HEK293 (cell line): ENCODE measurements around the gene CKM.
A peak's percentile ranks its signal among the peaks of the same experiment; 100 is the strongest.
"Not testable (repeated sequence)": the region's sequence is repeated elsewhere in the genome, so short reads cannot be mapped to it uniquely, and the experiment has no call there.

Source experiments
- CTCF ChIA-PET: fragments of 350-600 bp; formaldehyde crosslinking; extraction: SDS; loops from one replicate; lab custom pipeline; 2021; ENCODE audit warnings: antibody characterized with exemption; lab: Yijun Ruan, JAX
- POLR2A ChIA-PET: fragments of 300-600 bp; formaldehyde crosslinking; extraction: SDS; loops from one replicate; lab custom pipeline; 2020; ENCODE audit warnings: antibody characterized with exemption, inconsistent platforms; lab: Yijun Ruan, JAX
- H3K27ac ChIP-seq: fragments of 200-500 bp; sonication (Bioruptor generic); 2 replicates; pipeline ENCODE4 v1.5.1; 2014; ENCODE audit warnings: low read depth, low read length, control low read depth, inconsistent platforms; ENCODE audit errors: extremely low read depth
- H3K36me3 ChIP-seq, 2 experiments: fragments of 200-500 bp in 1 of 2; sonication (Bioruptor generic) in 1 of 2; 1 replicate in 1 of 2; 2 replicates in 1 of 2; pipeline ENCODE4 v1.5.1; 2014 to 2017; ENCODE audit warnings: inconsistent platforms in 2 of 2, low read length in 2 of 2; ENCODE audit not compliant: control insufficient read depth in 2 of 2, insufficient read depth in 1 of 2
- H3K4me1 ChIP-seq: fragments of 200-500 bp; sonication (Bioruptor generic); 2 replicates; pipeline ENCODE4 v1.5.1; 2014; ENCODE audit warnings: mild to moderate bottlenecking, low read length, inconsistent platforms; ENCODE audit not compliant: control insufficient read depth, insufficient read depth
- H3K4me3 ChIP-seq: 2 replicates; pipeline ENCODE4 v1.5.1; 2011; ENCODE audit warnings: low read depth, mild to moderate bottlenecking, control low read depth, low read length, moderate library complexity
- H3K9me3 ChIP-seq: fragments of 200-500 bp; sonication (Bioruptor generic); 2 replicates; pipeline ENCODE4 v1.5.1; 2014; ENCODE audit warnings: low read depth, low read length, inconsistent platforms; ENCODE audit not compliant: control insufficient read depth, insufficient read depth
- ZFHX2 ChIP-seq: fragments of 450-650 bp; formaldehyde crosslinking; conservative IDR thresholded peaks from 2 replicates; pipeline ENCODE4 v1.5.1; 2016; ENCODE audit warnings: missing biosample characterization, missing genetic modification characterization
- ZFP3 ChIP-seq: fragments of 450-650 bp; formaldehyde crosslinking; IDR thresholded peaks from 2 replicates; pipeline ENCODE4 v1.5.1; 2016; ENCODE audit warnings: low read depth, missing biosample characterization, missing genetic modification characterization
- ZNF121 ChIP-seq: fragments of 450-650 bp; formaldehyde crosslinking; IDR thresholded peaks from 2 replicates; pipeline ENCODE4 v1.5.1; 2016; ENCODE audit warnings: missing biosample characterization, missing genetic modification characterization
- ZNF366 ChIP-seq: fragments of 450-650 bp; formaldehyde crosslinking; conservative IDR thresholded peaks from 2 replicates; pipeline ENCODE4 v1.5.1; 2016; ENCODE audit warnings: missing biosample characterization, missing genetic modification characterization
- ZNF501 ChIP-seq: fragments of 450-650 bp; formaldehyde crosslinking; IDR thresholded peaks from 2 replicates; pipeline ENCODE4 v1.5.1; 2016; ENCODE audit warnings: missing biosample characterization, missing genetic modification characterization
- ZNF549 ChIP-seq: fragments of 450-650 bp; IDR thresholded peaks from 2 replicates; pipeline ENCODE4 v1.5.1; 2018; ENCODE audit warnings: missing biosample characterization, missing genetic modification characterization, mild to moderate bottlenecking, inconsistent platforms, moderate library complexity
- ZNF776 ChIP-seq: fragments of 450-650 bp; formaldehyde crosslinking; IDR thresholded peaks from 2 replicates; pipeline ENCODE4 v1.5.0; 2017; ENCODE audit warnings: missing biosample characterization, missing genetic modification characterization, borderline replicate concordance
- ZNF791 ChIP-seq: fragments of 450-650 bp; formaldehyde crosslinking; IDR thresholded peaks from 2 replicates; pipeline ENCODE4 v1.5.1; 2016; ENCODE audit warnings: missing biosample characterization, missing genetic modification characterization
- TF ChIP-seq, protein P1 (sequence below): fragments of 450-650 bp; formaldehyde crosslinking; IDR thresholded peaks from 2 replicates; pipeline ENCODE4 v1.5.1; 2016; ENCODE audit warnings: missing biosample characterization, missing genetic modification characterization, borderline replicate concordance
- TF ChIP-seq, protein P2 (sequence below): fragments of 450-650 bp; formaldehyde crosslinking; IDR thresholded peaks from 2 replicates; pipeline ENCODE4 v1.5.1; 2017; ENCODE audit warnings: missing biosample characterization, missing genetic modification characterization

CKM gene

GRCh38 chr19:45336696-45337251 lies 14.1 kb upstream of the CKM start:
- CTCF ChIA-PET: interaction anchor here (0.6 to 2.8 kb wide), 3 partner anchors 17 to 433 kb away, joined by 3 to 15 read pairs (median 9); no protein-coding TSS in a partner anchor
- Histone ChIP-seq H3K27ac (no peak overlapping the region), H3K9me3 (no peaks in the 10 kb centered on the region), H3K4me1 (no peaks in the 10 kb centered on the region), H3K4me3 (no peak overlapping the region), H3K36me3 (no peaks in the 10 kb centered on the region)
- TF ChIP-seq ZFHX2 (tag by site-specific recombination): no peak
- TF ChIP-seq, protein P1, sequence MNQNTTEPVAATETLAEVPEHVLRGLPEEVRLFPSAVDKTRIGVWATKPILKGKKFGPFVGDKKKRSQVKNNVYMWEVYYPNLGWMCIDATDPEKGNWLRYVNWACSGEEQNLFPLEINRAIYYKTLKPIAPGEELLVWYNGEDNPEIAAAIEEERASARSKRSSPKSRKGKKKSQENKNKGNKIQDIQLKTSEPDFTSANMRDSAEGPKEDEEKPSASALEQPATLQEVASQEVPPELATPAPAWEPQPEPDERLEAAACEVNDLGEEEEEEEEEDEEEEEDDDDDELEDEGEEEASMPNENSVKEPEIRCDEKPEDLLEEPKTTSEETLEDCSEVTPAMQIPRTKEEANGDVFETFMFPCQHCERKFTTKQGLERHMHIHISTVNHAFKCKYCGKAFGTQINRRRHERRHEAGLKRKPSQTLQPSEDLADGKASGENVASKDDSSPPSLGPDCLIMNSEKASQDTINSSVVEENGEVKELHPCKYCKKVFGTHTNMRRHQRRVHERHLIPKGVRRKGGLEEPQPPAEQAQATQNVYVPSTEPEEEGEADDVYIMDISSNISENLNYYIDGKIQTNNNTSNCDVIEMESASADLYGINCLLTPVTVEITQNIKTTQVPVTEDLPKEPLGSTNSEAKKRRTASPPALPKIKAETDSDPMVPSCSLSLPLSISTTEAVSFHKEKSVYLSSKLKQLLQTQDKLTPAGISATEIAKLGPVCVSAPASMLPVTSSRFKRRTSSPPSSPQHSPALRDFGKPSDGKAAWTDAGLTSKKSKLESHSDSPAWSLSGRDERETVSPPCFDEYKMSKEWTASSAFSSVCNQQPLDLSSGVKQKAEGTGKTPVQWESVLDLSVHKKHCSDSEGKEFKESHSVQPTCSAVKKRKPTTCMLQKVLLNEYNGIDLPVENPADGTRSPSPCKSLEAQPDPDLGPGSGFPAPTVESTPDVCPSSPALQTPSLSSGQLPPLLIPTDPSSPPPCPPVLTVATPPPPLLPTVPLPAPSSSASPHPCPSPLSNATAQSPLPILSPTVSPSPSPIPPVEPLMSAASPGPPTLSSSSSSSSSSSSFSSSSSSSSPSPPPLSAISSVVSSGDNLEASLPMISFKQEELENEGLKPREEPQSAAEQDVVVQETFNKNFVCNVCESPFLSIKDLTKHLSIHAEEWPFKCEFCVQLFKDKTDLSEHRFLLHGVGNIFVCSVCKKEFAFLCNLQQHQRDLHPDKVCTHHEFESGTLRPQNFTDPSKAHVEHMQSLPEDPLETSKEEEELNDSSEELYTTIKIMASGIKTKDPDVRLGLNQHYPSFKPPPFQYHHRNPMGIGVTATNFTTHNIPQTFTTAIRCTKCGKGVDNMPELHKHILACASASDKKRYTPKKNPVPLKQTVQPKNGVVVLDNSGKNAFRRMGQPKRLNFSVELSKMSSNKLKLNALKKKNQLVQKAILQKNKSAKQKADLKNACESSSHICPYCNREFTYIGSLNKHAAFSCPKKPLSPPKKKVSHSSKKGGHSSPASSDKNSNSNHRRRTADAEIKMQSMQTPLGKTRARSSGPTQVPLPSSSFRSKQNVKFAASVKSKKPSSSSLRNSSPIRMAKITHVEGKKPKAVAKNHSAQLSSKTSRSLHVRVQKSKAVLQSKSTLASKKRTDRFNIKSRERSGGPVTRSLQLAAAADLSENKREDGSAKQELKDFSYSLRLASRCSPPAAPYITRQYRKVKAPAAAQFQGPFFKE (tag by site-specific recombination): no peak
- no peak for TF ChIP-seq ZNF501 (tag by site-specific recombination)
- no peak for TF ChIP-seq ZNF366 (tag by site-specific recombination)
- no peak for TF ChIP-seq ZNF776
- no peak for TF ChIP-seq ZNF791 (tag by site-specific recombination)
- no peak for TF ChIP-seq ZNF549 (tag by site-specific recombination)
- TF ChIP-seq, protein P2, sequence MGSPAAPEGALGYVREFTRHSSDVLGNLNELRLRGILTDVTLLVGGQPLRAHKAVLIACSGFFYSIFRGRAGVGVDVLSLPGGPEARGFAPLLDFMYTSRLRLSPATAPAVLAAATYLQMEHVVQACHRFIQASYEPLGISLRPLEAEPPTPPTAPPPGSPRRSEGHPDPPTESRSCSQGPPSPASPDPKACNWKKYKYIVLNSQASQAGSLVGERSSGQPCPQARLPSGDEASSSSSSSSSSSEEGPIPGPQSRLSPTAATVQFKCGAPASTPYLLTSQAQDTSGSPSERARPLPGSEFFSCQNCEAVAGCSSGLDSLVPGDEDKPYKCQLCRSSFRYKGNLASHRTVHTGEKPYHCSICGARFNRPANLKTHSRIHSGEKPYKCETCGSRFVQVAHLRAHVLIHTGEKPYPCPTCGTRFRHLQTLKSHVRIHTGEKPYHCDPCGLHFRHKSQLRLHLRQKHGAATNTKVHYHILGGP: no peak
- TF ChIP-seq ZNF121 (tag by site-specific recombination): no peak
- POLR2A ChIA-PET: interaction anchor here (0.5 to 1.3 kb wide), 2 partner anchors 158 to 297 kb away, joined by 3 to 4 read pairs; partner anchors contain the start of gene BLOC1S3

- CTCF ChIA-PET: interaction anchor here (0.7 kb wide), 1 partner anchor 134 kb away, joined by 3 read pairs; no protein-coding TSS in a partner anchor
- H3K4me1 ChIP-seq, H3K27ac ChIP-seq, H3K9me3 ChIP-seq, H3K4me3 ChIP-seq, H3K36me3 ChIP-seq: not testable (repeated sequence)
- POLR2A ChIA-PET: interaction anchor here (0.6 kb wide), 1 partner anchor 267 kb away, joined by 4 read pairs; no protein-coding TSS in a partner anchor
Measured at GRCh38 chr19:45334881-45335280, 12.2 kb upstream of the CKM start.

DNA sequence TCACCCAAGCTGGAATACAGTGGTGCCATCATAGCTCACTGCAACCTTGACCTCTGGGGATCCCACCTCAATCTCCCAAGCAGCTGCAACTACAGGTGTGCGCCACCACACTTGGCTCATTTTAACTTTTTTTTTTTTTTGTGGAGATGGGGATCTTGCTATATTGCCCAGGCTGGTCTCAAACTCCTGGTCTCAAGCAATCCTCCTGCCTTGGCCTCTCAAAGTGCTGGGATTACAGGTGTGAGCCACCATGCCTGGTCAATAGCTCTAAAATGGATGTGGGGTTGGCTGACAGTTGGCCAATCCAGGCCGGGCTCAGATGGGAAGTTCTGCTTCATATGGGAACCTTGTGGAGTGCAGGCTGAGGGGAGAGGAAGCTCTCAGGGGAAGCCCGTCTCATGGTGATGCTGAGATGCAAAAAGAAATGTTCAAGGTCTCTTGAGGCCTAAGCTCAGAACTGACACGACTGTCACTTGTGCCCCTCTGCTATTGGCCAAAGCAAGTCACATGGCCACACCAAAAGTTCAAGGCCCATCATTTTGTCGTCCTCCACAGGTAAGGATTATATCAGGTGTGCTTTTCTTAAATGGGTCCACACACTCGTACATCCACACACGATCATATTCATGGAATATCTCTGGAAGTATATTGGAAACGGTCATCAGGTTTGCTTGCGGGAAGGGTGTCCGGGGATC lies 11.1 kb upstream of the CKM start:
- Histone ChIP-seq H3K4me3 (no peak overlapping the region), H3K36me3 (no peaks in the 10 kb centered on the region)
- CTCF ChIA-PET: interaction anchor here (0.6 to 1.3 kb wide), 5 partner anchors 33 to 385 kb away, joined by 3 to 7 read pairs (median 3); no protein-coding TSS in a partner anchor
- TF ChIP-seq ZFP3 (tag by site-specific recombination) (no peak), ZNF121 (tag by site-specific recombination) (peak; percentile 87)
- TF ChIP-seq, all 188 proteins: peak for 1
- Histone ChIP-seq H3K27ac (no peak overlapping the region), H3K9me3 (no peaks in the 10 kb centered on the region), H3K4me1 (no peaks in the 10 kb centered on the region)
- POLR2A ChIA-PET: interaction anchor here (0.7 kb wide), 1 partner anchor 265 kb away, joined by 4 read pairs; no protein-coding TSS in a partner anchor
